ENCODE results near the gene TAF6.

DNA sequence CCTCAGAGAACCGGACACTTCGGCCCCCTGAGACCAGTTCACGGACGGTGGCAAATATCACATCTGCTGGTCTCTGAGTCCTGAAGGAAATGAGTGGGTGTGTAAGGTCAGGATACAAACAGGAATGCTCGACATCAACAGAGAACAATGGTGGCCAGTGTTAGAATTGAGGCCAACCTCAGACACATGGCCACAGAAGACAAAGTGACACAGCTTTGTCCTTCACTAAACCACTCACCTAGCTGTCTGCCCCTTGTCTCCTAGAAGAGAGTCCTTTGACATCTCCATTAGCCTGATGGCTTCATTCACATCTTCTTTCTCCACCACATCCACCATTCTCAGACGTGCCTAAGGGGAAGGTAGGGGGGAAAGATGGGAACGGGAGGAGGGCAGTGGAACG is 26.1 kb downstream of the TAF6 start:
- TF ChIP-seq, protein P1, sequence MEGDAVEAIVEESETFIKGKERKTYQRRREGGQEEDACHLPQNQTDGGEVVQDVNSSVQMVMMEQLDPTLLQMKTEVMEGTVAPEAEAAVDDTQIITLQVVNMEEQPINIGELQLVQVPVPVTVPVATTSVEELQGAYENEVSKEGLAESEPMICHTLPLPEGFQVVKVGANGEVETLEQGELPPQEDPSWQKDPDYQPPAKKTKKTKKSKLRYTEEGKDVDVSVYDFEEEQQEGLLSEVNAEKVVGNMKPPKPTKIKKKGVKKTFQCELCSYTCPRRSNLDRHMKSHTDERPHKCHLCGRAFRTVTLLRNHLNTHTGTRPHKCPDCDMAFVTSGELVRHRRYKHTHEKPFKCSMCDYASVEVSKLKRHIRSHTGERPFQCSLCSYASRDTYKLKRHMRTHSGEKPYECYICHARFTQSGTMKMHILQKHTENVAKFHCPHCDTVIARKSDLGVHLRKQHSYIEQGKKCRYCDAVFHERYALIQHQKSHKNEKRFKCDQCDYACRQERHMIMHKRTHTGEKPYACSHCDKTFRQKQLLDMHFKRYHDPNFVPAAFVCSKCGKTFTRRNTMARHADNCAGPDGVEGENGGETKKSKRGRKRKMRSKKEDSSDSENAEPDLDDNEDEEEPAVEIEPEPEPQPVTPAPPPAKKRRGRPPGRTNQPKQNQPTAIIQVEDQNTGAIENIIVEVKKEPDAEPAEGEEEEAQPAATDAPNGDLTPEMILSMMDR (IDR thresholded peaks at IDR 0.05; ENCODE audit: insufficient read depth, low read length, poor library complexity, severe bottlenecking), result no peak
- no peak for TF ChIP-seq EZH2phosphoT487 (conservative IDR thresholded peaks at IDR 0.05; ENCODE audit: low read length)
